Activated naive CD8-positive, alpha-beta T cell treated with anti-CD3 and anti-CD28 coated beads, Interleukin-2, amount 50 U/mL, for 24 hours (primary cell): ENCODE data around the gene FAM131B.

Source experiments
- ATAC-seq: fragments of 150-1000 bp; cut with Tn5 transposase; one replicate; pipeline ENCODE4 v1.10.0; 2021
- DNase-seq: peaks from one replicate; pipeline ENCODE4 v3.0.0; 2021
- H3K27ac Mint-ChIP-seq: one replicate; pipeline ENCODE4 v1.8.0; 2021; ENCODE audit warnings: mild to moderate bottlenecking, mixed read lengths
- H3K27me3 Mint-ChIP-seq: one replicate; pipeline ENCODE4 v1.8.0; 2021; ENCODE audit warnings: mixed read lengths
- H3K36me3 Mint-ChIP-seq: one replicate; pipeline ENCODE4 v1.8.0; 2021; ENCODE audit warnings: low read depth, mixed read lengths
- H3K4me1 Mint-ChIP-seq: one replicate; pipeline ENCODE4 v1.8.0; 2021; ENCODE audit warnings: mixed read lengths
- H3K4me3 Mint-ChIP-seq: one replicate; pipeline ENCODE4 v1.8.0; 2021; ENCODE audit warnings: mild to moderate bottlenecking, moderate library complexity, mixed read lengths
- H3K9me3 Mint-ChIP-seq: one replicate; pipeline ENCODE4 v1.8.0; 2021; ENCODE audit warnings: mixed read lengths

The FAM131B gene

GRCh38 chr7:143361552-143362130, 872 bp downstream of the FAM131B start:
- Mint-ChIP-seq H3K9me3 (no peaks in the 10 kb centered on the region), H3K36me3 (no peaks in the 10 kb centered on the region), H3K4me3 (peak overlapping the region; percentile 80), H3K27me3 (peaks cover 38% of the 10 kb centered on the region), H3K27ac (no peak overlapping the region), H3K4me1 (peaks cover 5% of the 10 kb centered on the region)
- no peak for DNase-seq
- no peak for ATAC-seq

GRCh38 chr7:143360788-143361551, 1.5 kb downstream of the FAM131B start:
- Mint-ChIP-seq H3K27me3 (peaks cover 36% of the 10 kb centered on the region), H3K36me3 (no peaks in the 10 kb centered on the region), H3K27ac (no peak overlapping the region), H3K4me3 (peak overlapping the region; percentile 10), H3K9me3 (no peaks in the 10 kb centered on the region), H3K4me1 (peaks cover 5% of the 10 kb centered on the region)
- DNase-seq (no peak), ATAC-seq (no peak)

- Mint-ChIP-seq H3K27me3 (peaks cover 32% of the 10 kb centered on the region), H3K4me3 (no peak overlapping the region), H3K9me3 (no peaks in the 10 kb centered on the region), H3K4me1 (peaks cover 5% of the 10 kb centered on the region), H3K36me3 (no peaks in the 10 kb centered on the region), H3K27ac (no peak overlapping the region)
- DNase-seq (no peak), ATAC-seq (no peak)
Observed at GRCh38 chr7:143359771-143360353, 2.7 kb downstream of the FAM131B start.

GRCh38 chr7:143358626-143359025, 3.9 kb downstream of the FAM131B start:
- peaks cover 20% of the 10 kb centered on the region for H3K27me3 Mint-ChIP-seq
- H3K4me1 Mint-ChIP-seq: peaks cover 5% of the 10 kb centered on the region
- no peaks in the 10 kb centered on the region for H3K9me3 Mint-ChIP-seq
- no peaks in the 10 kb centered on the region for H3K36me3 Mint-ChIP-seq
- H3K4me3 Mint-ChIP-seq: no peak overlapping the region
- DNase-seq: no peak
- no peak for ATAC-seq
- no peak overlapping the region for H3K27ac Mint-ChIP-seq

GRCh38 chr7:143356414-143357050, 6.0 kb downstream of the FAM131B start:
- no peak for ATAC-seq
- peaks cover 11% of the 10 kb centered on the region for H3K27me3 Mint-ChIP-seq
- no peak overlapping the region for H3K4me3 Mint-ChIP-seq
- H3K36me3 Mint-ChIP-seq: no peaks in the 10 kb centered on the region
- H3K4me1 Mint-ChIP-seq: peaks cover 1% of the 10 kb centered on the region
- H3K27ac Mint-ChIP-seq: no peak overlapping the region
- H3K9me3 Mint-ChIP-seq: no peaks in the 10 kb centered on the region
- DNase-seq: no peak

- Mint-ChIP-seq H3K27ac (peak overlapping the region; percentile 47), H3K4me1 (peaks cover 3% of the 10 kb centered on the region), H3K27me3 (peaks cover 5% of the 10 kb centered on the region), H3K36me3 (no peaks in the 10 kb centered on the region), H3K9me3 (no peaks in the 10 kb centered on the region), H3K4me3 (no peak overlapping the region)
- no peak for ATAC-seq
- DNase-seq: no peak
Observed at GRCh38 chr7:143355450-143356385, 6.8 kb downstream of the FAM131B start.

- no peak overlapping the region for H3K27ac Mint-ChIP-seq
- peaks cover 2% of the 10 kb centered on the region for H3K27me3 Mint-ChIP-seq
- H3K4me1 Mint-ChIP-seq: peaks cover 3% of the 10 kb centered on the region
Observed at GRCh38 chr7:143354965-143355364, 7.5 kb downstream of the FAM131B start.

GRCh38 chr7:143354376-143354775, 8.1 kb downstream of the FAM131B start:
- ATAC-seq: no peak
- no peak for DNase-seq
- Mint-ChIP-seq H3K27ac (no peak overlapping the region), H3K4me3 (no peak overlapping the region), H3K4me1 (peaks cover 3% of the 10 kb centered on the region), H3K36me3 (no peaks in the 10 kb centered on the region), H3K27me3 (peaks cover 2% of the 10 kb centered on the region), H3K9me3 (no peaks in the 10 kb centered on the region)

More at GRCh38 chr7:143354965-143355364, 7.5 kb downstream of the FAM131B start:
- no peak overlapping the region for H3K4me3 Mint-ChIP-seq
- ATAC-seq (no peak), DNase-seq (no peak)
- H3K9me3 Mint-ChIP-seq: no peaks in the 10 kb centered on the region
- no peaks in the 10 kb centered on the region for H3K36me3 Mint-ChIP-seq

- Mint-ChIP-seq H3K4me3 (no peak overlapping the region), H3K27ac (no peak overlapping the region), H3K36me3 (no peaks in the 10 kb centered on the region), H3K27me3 (no peaks in the 10 kb centered on the region), H3K9me3 (no peaks in the 10 kb centered on the region), H3K4me1 (peaks cover 3% of the 10 kb centered on the region)
- DNase-seq (no peak), ATAC-seq (no peak)
Observed at GRCh38 chr7:143352531-143353002, 9.9 kb downstream of the FAM131B start.

- ATAC-seq: no peak
- H3K27me3 Mint-ChIP-seq: peaks cover 5% of the 10 kb centered on the region
- DNase-seq: no peak
Observed at GRCh38 chr7:143351574-143351973, 10.9 kb downstream of the FAM131B start.

GRCh38 chr7:143351060-143351459, 11.5 kb downstream of the FAM131B start:
- Mint-ChIP-seq H3K27ac (no peak overlapping the region), H3K36me3 (no peaks in the 10 kb centered on the region), H3K4me1 (peaks cover 3% of the 10 kb centered on the region), H3K4me3 (no peak overlapping the region), H3K27me3 (peaks cover 8% of the 10 kb centered on the region), H3K9me3 (no peaks in the 10 kb centered on the region)
- DNase-seq (no peak), ATAC-seq (no peak)

More at GRCh38 chr7:143351574-143351973, 10.9 kb downstream of the FAM131B start:
- Mint-ChIP-seq H3K36me3 (no peaks in the 10 kb centered on the region), H3K9me3 (no peaks in the 10 kb centered on the region), H3K4me1 (peaks cover 3% of the 10 kb centered on the region), H3K4me3 (no peak overlapping the region), H3K27ac (no peak overlapping the region)

GRCh38 chr7:143347950-143348349, 14.6 kb downstream of the FAM131B start:
- H3K27ac Mint-ChIP-seq: no peak overlapping the region
- no peaks in the 10 kb centered on the region for H3K9me3 Mint-ChIP-seq
- H3K4me3 Mint-ChIP-seq: no peak overlapping the region
- H3K4me1 Mint-ChIP-seq: peaks cover 10% of the 10 kb centered on the region
- H3K27me3 Mint-ChIP-seq: peaks cover 12% of the 10 kb centered on the region
- DNase-seq (no peak), ATAC-seq (no peak)
- H3K36me3 Mint-ChIP-seq: no peaks in the 10 kb centered on the region

- H3K27ac Mint-ChIP-seq: no peak overlapping the region
- H3K9me3 Mint-ChIP-seq: no peaks in the 10 kb centered on the region
Observed at GRCh38 chr7:143346018-143346417, 16.5 kb downstream of the FAM131B start.

GRCh38 chr7:143345428-143345900, 17.0 kb downstream of the FAM131B start:
- Mint-ChIP-seq H3K36me3 (no peaks in the 10 kb centered on the region), H3K4me1 (peaks cover 8% of the 10 kb centered on the region), H3K4me3 (peak overlapping the region; percentile 55), H3K9me3 (no peaks in the 10 kb centered on the region), H3K27me3 (peaks cover 12% of the 10 kb centered on the region), H3K27ac (no peak overlapping the region)
- ATAC-seq: peak; percentile 99
- DNase-seq: peak; percentile 73

More at GRCh38 chr7:143346018-143346417, 16.5 kb downstream of the FAM131B start:
- DNase-seq (no peak), ATAC-seq (no peak)
- H3K27me3 Mint-ChIP-seq: peaks cover 12% of the 10 kb centered on the region
- H3K36me3 Mint-ChIP-seq: no peaks in the 10 kb centered on the region
- H3K4me1 Mint-ChIP-seq: peaks cover 8% of the 10 kb centered on the region
- H3K4me3 Mint-ChIP-seq: no peak overlapping the region
